ENCODE measurements around the gene CDKL1. TPM values are rescaled to one million over a fixed set of nuclear protein-coding genes. Genes with fewer than 3 reads are reported as not detected.
"Not testable (repeated sequence)": the region's sequence is repeated elsewhere in the genome, so short reads cannot be mapped to it uniquely, and the experiment has no call there.

The CDKL1 gene
- total RNA-seq, 2 donors from 2014 or later: 3.6 to 10.2 TPM

GRCh38 chr14:50357124-50357523, 39.6 kb downstream of the CDKL1 start:
- Mint-ChIP-seq H3K9me3 (no peaks in the 10 kb centered on the region), H3K27ac (no peak overlapping the region), H3K4me1 (no peaks in the 10 kb centered on the region), H3K36me3 (ENCODE audit: low read depth) (peaks cover 30% of the 10 kb centered on the region), H3K27me3 (no peaks in the 10 kb centered on the region), H3K4me3 (no peak overlapping the region)
- no peak for ATAC-seq (replicated peaks)

GRCh38 chr14:50356283-50356682, 40.4 kb downstream of the CDKL1 start:
- H3K9me3 Mint-ChIP-seq; H3K27ac Mint-ChIP-seq; H3K4me1 Mint-ChIP-seq; H3K4me3 Mint-ChIP-seq; H3K27me3 Mint-ChIP-seq; ATAC-seq (replicated peaks): not testable (repeated sequence)
- peaks cover 30% of the 10 kb centered on the region for H3K36me3 Mint-ChIP-seq (ENCODE audit: low read depth)

- Mint-ChIP-seq H3K4me1 (no peaks in the 10 kb centered on the region), H3K4me3 (no peak overlapping the region), H3K27ac (no peak overlapping the region), H3K36me3 (ENCODE audit: low read depth) (peaks cover 30% of the 10 kb centered on the region), H3K9me3 (no peaks in the 10 kb centered on the region), H3K27me3 (no peaks in the 10 kb centered on the region)
- ATAC-seq (replicated peaks): no peak
Observed at GRCh38 chr14:50355692-50356091, 41.0 kb downstream of the CDKL1 start.

- no peaks in the 10 kb centered on the region for H3K27me3 Mint-ChIP-seq
- H3K4me3 Mint-ChIP-seq: no peak overlapping the region
- H3K36me3 Mint-ChIP-seq (ENCODE audit: low read depth): peaks cover 30% of the 10 kb centered on the region
- H3K27ac Mint-ChIP-seq: no peak overlapping the region
- H3K9me3 Mint-ChIP-seq: no peaks in the 10 kb centered on the region
- no peaks in the 10 kb centered on the region for H3K4me1 Mint-ChIP-seq
- no peak for ATAC-seq (replicated peaks)
Observed at GRCh38 chr14:50354527-50354926, 42.2 kb downstream of the CDKL1 start.

GRCh38 chr14:50353126-50353525, 43.6 kb downstream of the CDKL1 start:
- no peak for ATAC-seq (replicated peaks)
- H3K4me3 Mint-ChIP-seq: no peak overlapping the region
- H3K36me3 Mint-ChIP-seq (ENCODE audit: low read depth): peaks cover 20% of the 10 kb centered on the region
- H3K9me3 Mint-ChIP-seq: no peaks in the 10 kb centered on the region
- H3K27ac Mint-ChIP-seq: no peak overlapping the region
- no peaks in the 10 kb centered on the region for H3K4me1 Mint-ChIP-seq
- H3K27me3 Mint-ChIP-seq: no peaks in the 10 kb centered on the region

GRCh38 chr14:50352584-50352983, 44.1 kb downstream of the CDKL1 start:
- Mint-ChIP-seq H3K27me3 (no peaks in the 10 kb centered on the region), H3K36me3 (ENCODE audit: low read depth) (peaks cover 14% of the 10 kb centered on the region), H3K4me3 (no peak overlapping the region), H3K4me1 (no peaks in the 10 kb centered on the region), H3K27ac (no peak overlapping the region), H3K9me3 (no peaks in the 10 kb centered on the region)
- no peak for ATAC-seq (replicated peaks)

- Mint-ChIP-seq H3K36me3 (ENCODE audit: low read depth) (peaks cover 6% of the 10 kb centered on the region), H3K4me1 (no peaks in the 10 kb centered on the region), H3K27ac (no peak overlapping the region), H3K4me3 (no peak overlapping the region), H3K27me3 (no peaks in the 10 kb centered on the region), H3K9me3 (no peaks in the 10 kb centered on the region)
- no peak for ATAC-seq (replicated peaks)
Observed at GRCh38 chr14:50350975-50351374, 45.7 kb downstream of the CDKL1 start.

GRCh38 chr14:50348933-50349332, 47.7 kb downstream of the CDKL1 start:
- Mint-ChIP-seq H3K27me3 (no peaks in the 10 kb centered on the region), H3K4me1 (peaks cover 12% of the 10 kb centered on the region), H3K9me3 (no peaks in the 10 kb centered on the region), H3K4me3 (no peak overlapping the region), H3K27ac (no peak overlapping the region), H3K36me3 (ENCODE audit: low read depth) (peaks cover 11% of the 10 kb centered on the region)
- no peak for ATAC-seq (replicated peaks)

- H3K36me3 Mint-ChIP-seq (ENCODE audit: low read depth): peaks cover 11% of the 10 kb centered on the region
- H3K4me3 Mint-ChIP-seq: no peak overlapping the region
- peaks cover 19% of the 10 kb centered on the region for H3K4me1 Mint-ChIP-seq
- no peaks in the 10 kb centered on the region for H3K9me3 Mint-ChIP-seq
- no peaks in the 10 kb centered on the region for H3K27me3 Mint-ChIP-seq
- no peak for ATAC-seq (replicated peaks)
- H3K27ac Mint-ChIP-seq: no peak overlapping the region
Observed at GRCh38 chr14:50347521-50347920, 49.2 kb downstream of the CDKL1 start.

GRCh38 chr14:50345846-50346422, 50.7 kb downstream of the CDKL1 start:
- H3K4me3 Mint-ChIP-seq: no peak overlapping the region
- peaks cover 19% of the 10 kb centered on the region for H3K4me1 Mint-ChIP-seq
- H3K27me3 Mint-ChIP-seq: no peaks in the 10 kb centered on the region
- no peaks in the 10 kb centered on the region for H3K9me3 Mint-ChIP-seq
- peaks cover 11% of the 10 kb centered on the region for H3K36me3 Mint-ChIP-seq (ENCODE audit: low read depth)
- H3K27ac Mint-ChIP-seq: no peak overlapping the region
- ATAC-seq (replicated peaks): no peak

GRCh38 chr14:50344876-50345563, 51.7 kb downstream of the CDKL1 start:
- Mint-ChIP-seq H3K27me3 (no peaks in the 10 kb centered on the region), H3K27ac (peak overlapping the region; percentile 61), H3K4me3 (peak overlapping the region; percentile 28), H3K4me1 (peaks cover 19% of the 10 kb centered on the region), H3K36me3 (ENCODE audit: low read depth) (peaks cover 11% of the 10 kb centered on the region), H3K9me3 (no peaks in the 10 kb centered on the region)
- no peak for ATAC-seq (replicated peaks)

GRCh38 chr14:50344116-50344775, 52.4 kb downstream of the CDKL1 start:
- Mint-ChIP-seq H3K4me1 (peaks cover 19% of the 10 kb centered on the region), H3K4me3 (peak overlapping the region; percentile 28), H3K9me3 (no peaks in the 10 kb centered on the region), H3K36me3 (ENCODE audit: low read depth) (peaks cover 11% of the 10 kb centered on the region), H3K27me3 (no peaks in the 10 kb centered on the region), H3K27ac (peak overlapping the region; percentile 61)
- peak; percentile 96 for ATAC-seq (replicated peaks)

- H3K9me3 Mint-ChIP-seq: no peaks in the 10 kb centered on the region
- H3K27me3 Mint-ChIP-seq: no peaks in the 10 kb centered on the region
- peaks cover 19% of the 10 kb centered on the region for H3K4me1 Mint-ChIP-seq
- peaks cover 11% of the 10 kb centered on the region for H3K36me3 Mint-ChIP-seq (ENCODE audit: low read depth)
- H3K4me3 Mint-ChIP-seq: peak overlapping the region; percentile 28
- H3K27ac Mint-ChIP-seq: peak overlapping the region; percentile 61
- no peak for ATAC-seq (replicated peaks)
Observed at GRCh38 chr14:50343434-50343833, 53.2 kb downstream of the CDKL1 start.

- H3K27ac Mint-ChIP-seq: no peak overlapping the region
- H3K4me1 Mint-ChIP-seq: peaks cover 19% of the 10 kb centered on the region
- no peak overlapping the region for H3K4me3 Mint-ChIP-seq
- H3K27me3 Mint-ChIP-seq: no peaks in the 10 kb centered on the region
- no peak for ATAC-seq (replicated peaks)
- peaks cover 11% of the 10 kb centered on the region for H3K36me3 Mint-ChIP-seq (ENCODE audit: low read depth)
- no peaks in the 10 kb centered on the region for H3K9me3 Mint-ChIP-seq
Observed at GRCh38 chr14:50342221-50343078, 54.2 kb downstream of the CDKL1 start.
